ENCODE results near the gene HEXA.

- no peak for TF ChIP-seq CTCF (IDR thresholded peaks at IDR 0.05)
- TF ChIP-seq EZH2phosphoT487 (IDR thresholded peaks at IDR 0.05), result no peak
Measured at GRCh38 chr15:72375846-72376581, at the start of gene HEXA.

Measured in neural progenitor cell (in vitro differentiated cells).